NCI-H1694 treated with DMSO at 0.1 percent for 48 hours (cell line): Measurements from ENCODE around the gene HOXC5.

Experiments used
- DNase-seq: peaks from one replicate; lab custom pipeline; 2025; lab: John Stamatoyannopoulos, UW

HOXC5 gene

DNA sequence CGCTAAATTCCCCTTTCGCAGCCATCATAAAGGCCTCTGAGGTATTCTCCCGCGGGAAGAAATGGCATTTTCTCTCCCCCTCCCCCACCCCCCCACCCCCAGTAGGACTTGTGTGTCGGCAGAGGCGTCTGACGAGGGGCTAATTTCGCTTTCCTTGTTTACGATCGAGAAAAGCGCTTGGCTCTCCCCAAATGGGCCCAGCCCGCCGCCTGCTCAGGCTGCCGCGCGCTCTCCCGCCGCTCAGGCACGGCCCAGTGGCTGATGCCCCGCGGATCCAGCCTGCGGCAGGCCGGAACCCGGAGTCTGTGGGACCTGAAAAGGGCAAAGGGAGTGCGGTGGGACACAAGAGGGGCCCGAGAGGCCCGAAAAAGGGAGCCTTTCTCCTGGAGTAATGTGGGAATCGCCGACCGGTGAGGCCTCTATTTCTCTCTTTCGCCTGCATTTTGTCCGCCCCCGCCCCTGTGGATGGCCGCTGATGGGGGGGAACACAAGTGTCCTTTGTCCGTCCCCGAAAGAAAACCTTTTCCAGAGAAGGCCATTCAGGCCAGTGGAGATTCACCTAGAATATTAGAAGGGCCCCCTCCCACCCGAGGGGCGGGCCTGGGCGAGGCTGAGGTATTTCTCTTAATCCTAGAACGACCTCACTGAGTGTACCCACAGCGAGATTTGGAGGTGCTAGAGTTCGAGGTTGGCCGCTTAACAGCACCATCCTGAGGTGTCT lies 13.6 kb upstream of the HOXC5 start:
- peak; percentile 58 for DNase-seq

DNA sequence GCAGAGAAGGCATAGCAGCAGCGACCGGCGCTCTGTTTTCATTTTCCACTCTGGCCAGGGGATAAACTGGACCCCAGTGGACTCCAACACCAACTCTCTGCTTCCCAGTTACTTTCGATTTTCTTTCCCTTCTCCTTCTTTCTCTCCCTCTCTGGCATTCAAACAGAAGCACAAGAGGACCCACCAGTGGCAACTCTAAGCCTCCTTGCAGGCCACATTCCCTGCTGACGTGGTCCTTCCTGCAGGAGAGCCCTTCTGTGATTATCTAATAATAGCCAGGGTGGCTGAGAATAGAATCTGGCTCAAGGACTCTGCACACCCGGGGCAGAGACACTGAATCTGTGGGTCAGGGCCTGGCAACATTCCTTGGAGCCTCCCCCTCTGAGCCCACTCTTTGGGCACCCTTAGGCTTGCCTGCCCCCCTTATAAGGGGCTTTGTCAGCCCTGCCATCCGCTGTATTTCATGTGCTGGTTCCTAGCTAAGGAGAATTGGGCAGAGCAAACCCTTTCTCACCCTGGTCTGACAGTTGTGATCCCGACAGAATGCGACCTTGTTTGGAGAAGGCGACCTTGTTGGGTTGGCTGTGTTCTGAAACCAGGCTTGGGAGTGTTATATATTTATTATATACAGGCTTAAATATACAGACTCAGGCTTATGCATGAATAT lies 12.8 kb upstream of the HOXC5 start:
- DNase-seq = no peak

DNA sequence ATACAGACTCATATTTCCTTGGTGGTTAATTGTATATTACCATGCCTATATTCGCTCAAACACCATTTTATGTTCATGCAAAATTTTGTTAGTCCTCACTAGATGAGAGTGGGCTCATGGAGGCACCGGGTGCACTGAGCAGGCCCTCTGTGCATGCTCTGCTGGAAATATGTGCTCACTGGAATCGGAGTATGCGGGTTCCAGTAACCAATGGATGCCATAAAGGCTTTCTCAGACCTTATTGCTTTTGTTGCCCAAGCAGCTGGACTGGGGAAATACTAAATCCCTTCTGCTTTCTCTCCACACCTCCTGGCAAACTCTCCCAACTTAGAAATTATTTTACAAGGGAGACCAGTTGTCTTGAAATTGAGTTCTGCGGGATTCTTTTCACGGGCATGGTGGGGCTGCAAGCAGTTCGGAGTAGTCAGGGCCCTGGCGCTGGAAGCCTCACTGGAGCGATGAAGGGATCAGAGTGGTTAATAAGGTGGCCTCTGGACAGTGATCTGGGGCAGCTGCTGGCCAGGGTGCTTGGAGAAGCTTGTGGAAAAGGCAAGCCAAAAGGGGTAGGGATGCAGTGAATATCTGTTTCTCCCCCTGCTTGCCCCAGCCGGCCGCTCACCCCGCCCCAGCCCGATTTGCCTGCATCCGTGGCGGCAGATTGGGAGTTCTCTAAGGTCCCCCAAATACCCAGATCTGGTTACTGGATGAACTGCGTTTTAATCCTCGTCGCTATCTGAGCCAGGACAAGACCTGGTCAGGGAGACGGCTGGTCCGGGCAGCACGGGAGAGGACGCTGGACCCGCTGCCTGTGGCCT lies 12.1 kb upstream of the HOXC5 start:
- no peak for DNase-seq

DNA sequence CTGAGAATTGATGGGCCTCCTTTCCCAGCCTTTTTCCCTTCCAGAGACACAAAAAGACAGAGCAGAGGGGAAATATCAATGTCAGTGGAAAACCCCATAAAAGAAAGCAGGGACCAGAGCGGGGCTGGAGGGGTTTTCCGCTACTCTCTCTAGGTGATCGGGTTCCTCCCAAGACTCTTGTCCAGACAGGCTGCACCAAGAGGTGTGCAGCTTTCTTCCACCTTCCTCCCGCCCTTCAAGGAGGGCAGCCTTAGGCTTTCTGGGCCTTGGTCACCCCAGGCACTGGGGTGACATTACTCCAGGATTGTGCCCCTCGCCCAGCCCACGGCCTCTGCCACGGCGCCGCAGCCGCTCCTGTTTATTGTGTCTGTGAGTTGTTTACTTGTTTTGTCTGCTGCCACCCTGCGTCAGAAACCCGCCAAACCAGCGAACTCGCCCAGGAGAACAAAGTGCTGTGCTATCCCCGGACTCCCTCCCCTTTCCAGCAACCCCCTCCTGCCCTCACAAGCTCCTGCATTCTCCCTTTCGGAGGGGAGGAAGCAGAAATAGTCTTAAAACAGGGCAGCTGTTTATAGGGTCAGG lies 11.3 kb upstream of the HOXC5 start:
- DNase-seq = peak; percentile 35

DNA sequence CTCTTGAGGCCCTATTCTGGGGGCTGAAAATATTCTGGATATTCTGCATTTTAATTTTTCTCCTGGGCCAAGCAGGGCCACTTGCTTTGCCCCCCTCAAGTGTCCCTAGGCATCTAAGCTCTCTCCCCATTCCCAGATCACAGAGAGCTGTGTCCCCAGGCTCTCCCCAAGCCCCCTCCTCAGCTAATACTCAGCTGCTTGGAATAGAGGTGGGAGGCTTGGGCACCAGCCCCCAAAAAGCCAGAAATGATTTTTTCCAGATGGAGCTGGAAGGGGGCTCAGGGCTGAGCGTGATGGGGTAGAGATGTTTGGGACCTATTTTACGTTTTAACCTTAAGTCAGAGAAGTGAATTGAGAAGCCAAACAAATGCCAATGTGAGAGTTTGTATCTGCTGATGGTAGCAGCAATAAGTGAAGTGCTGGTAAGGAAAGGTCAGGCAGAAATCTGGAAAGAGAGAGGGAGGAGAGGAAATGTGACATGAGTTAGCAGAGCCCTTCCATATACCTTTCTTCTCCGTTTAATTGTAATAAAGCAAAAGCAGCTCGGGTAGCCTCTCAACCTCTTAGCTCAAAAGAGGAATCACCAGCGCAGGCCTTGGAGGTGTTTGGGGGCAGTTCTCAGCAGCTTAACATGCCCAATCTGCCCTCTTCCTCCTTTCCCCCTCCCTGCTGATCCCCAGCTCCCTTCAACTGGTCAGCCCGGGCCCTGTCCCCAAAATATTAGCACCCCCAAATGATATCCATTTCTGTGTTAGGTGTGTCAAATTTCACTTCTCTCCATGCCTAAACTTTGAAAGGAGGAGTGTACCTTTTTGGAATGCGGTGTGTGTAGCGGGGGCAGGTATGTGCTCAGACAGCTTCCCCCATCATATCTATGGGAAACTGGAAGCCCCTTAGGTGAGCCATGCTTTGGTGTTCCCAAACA lies 9.6 kb upstream of the HOXC5 start:
- no peak for DNase-seq

DNA sequence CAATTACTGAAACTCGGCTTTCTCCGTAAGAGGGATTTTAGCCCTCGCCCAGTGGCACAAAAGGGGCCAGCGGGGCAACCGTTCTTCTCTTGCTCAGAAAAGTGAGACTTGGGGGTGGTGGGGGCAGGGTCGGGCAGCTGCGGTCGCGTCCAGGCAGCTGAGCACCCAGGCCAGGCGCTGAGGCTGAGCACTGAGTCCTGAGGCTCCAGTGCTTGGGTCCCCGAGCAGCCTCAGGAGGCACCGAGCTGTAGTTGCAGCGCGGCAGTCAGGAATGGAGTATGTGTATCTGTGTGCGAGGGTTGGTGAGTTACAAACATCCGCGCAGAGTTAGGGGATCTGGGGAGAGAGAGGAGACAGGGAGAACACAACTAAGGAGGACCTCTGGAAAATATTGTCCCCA lies 8.7 kb upstream of the HOXC5 start:
- no peak for DNase-seq

DNA sequence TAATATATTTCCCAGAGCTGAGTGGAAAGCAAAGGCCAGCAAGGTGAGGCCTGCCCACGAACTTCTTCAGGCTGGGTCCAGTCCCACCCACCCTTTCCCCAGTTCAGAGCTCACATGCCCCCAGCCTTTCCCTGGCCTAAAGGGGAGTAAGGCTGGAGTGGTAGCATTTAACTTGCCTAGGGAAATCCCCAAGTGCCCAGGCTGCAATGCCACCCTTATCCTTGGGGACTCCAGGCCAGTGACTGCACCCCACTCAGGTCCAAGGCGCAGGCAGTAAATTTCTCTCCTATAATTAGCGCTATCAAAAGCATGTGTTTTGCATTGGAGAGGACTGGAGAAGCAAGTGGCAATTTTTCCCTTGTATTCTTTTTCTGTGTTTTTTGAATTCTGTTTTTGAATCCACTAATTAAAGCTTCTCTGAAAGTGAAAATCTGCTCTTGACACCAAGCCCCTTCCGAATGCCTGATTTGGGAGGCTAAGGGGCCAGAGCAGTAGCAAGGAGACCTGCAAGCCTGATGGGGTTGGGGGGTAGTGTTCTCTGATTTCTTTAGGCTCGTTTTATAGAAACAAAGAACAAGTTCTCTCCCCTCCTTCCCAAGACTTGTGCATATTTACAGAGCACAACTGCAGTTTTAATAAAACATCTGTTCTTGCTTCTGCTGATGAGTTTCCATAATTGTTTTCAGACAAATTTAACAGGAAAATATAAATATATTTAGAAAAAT lies 8.1 kb upstream of the HOXC5 start:
- DNase-seq = no peak

DNA sequence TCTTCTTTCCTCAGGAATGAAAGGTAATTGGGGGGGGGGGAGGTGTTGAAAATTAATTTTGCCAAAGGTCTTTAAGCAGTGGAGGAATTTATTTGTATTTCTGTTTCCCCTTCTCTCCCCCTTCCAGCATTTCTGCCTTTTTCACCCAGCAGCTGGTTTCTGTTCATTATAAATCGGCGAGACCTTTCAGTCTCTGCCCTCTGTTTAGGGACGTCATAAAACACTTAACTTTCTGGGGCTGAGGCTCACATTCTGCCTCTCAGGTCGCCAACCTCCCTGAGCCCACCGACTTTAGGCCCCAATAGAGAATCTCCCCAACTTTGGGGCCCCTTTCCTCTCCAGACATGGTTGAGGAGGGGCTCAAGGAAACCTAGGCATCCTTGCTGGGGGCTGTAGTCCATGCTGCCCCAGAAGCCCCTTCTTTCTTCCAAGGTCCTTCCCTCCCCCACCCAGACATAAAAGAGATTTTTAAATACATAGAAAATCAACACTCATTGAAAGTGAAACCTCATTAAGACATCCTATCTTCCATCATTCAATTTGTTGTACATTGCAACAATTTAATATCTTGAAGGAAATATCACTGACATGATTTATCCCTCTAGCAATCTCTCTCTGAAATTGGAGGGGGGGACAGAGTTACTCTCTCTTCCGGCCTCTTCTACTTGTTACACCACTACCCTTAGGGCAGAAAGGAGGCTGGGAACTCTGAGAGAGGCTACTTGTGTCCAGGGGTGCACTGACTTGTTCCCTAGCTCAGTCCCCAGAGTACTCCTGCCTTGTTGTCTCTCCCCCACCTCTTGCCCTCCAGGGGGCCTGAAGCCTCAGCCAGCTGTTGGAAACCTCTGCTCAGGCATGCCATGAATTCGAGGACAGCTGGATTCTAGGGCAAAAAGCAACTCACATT lies 7.1 kb upstream of the HOXC5 start:
- no peak for DNase-seq

DNA sequence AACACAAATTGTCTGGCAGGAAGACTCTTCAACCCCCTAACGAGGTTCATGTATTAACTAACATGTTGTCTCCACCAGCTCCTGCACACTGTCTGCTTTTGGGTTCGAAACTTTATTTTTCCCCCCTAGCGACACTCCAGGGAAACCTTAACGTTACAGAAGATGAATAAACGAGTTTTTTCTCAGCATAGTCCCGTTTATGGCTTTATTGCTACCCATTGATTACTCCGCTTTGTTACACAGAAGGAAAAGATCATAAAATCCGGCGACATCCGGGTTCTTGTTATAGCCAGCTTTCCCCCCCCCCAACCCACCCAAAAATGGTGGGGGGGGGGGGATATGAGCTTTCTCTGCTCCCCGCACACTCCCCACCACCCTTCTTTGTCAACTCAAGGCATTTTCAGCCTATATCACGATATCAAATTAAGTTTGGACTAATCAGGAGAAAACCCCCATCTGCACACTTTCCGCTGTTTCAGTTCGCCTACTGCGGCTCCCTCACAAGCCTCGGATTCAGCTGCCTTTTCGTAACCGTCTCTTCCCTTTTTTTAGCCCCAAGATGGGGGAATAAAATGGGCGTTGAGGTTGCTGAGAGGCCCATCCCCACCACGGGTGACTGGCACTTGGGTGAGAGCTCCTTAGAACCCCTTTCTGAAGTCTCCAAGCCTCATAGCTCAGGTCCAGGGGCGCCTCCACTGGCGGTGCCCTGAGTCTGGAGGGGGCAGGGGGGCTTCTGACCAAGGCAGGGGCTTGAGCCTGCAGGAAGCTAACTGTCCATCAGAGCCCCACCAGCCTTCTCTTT lies 6.0 kb upstream of the HOXC5 start:
- no peak for DNase-seq

DNA sequence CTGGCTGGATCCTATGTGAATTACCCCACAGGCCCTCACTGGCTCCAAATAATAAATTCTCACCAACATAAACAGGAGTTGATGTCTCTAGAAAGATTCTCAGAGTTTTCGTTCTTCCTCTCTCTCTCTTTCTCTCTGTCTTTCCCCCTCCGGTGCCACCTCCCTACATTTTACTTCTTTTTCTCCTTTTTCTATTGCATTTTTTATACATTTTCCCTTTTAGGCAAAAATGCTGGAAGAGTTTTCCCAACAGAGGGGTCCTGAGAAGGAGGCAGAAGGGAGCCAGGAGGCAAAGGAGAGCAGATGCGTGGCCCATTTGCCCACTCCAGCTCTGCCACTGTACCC lies 5.4 kb upstream of the HOXC5 start:
- DNase-seq = no peak

DNA sequence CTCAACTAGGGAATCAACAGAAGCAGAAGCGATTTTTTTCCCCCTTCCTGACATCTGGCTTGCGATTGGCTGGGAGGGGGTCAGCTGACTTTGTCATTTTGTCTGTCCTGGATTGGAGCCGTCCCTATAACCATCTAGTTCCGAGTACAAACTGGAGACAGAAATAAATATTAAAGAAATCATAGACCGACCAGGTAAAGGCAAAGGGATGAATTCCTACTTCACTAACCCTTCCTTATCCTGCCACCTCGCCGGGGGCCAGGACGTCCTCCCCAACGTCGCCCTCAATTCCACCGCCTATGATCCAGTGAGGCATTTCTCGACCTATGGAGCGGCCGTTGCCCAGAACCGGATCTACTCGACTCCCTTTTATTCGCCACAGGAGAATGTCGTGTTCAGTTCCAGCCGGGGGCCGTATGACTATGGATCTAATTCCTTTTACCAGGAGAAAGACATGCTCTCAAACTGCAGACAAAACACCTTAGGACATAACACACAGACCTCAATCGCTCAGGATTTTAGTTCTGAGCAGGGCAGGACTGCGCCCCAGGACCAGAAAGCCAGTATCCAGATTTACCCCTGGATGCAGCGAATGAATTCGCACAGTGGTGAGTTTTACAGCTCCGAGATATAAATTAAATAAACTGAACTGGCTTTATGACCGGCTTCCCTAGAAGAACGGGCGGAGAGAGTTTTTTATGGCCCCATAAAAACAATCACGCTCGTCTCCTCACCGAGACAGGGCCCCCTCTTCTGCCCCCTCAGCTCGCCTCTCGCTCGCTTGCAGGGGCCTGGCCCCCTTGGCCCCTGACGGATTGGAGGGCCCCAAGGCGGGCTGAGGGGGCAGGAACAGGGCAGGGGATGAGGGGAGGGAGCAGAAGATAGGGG lies 4.3 kb upstream of the HOXC5 start, which contains the start of gene HOXC6:
TSS of gene HOXC6 (plus strand) at position 127 of the 888 bp plus-strand sequence. CDS start at position 209, 82 bp downstream.
- DNase-seq = no peak

DNA sequence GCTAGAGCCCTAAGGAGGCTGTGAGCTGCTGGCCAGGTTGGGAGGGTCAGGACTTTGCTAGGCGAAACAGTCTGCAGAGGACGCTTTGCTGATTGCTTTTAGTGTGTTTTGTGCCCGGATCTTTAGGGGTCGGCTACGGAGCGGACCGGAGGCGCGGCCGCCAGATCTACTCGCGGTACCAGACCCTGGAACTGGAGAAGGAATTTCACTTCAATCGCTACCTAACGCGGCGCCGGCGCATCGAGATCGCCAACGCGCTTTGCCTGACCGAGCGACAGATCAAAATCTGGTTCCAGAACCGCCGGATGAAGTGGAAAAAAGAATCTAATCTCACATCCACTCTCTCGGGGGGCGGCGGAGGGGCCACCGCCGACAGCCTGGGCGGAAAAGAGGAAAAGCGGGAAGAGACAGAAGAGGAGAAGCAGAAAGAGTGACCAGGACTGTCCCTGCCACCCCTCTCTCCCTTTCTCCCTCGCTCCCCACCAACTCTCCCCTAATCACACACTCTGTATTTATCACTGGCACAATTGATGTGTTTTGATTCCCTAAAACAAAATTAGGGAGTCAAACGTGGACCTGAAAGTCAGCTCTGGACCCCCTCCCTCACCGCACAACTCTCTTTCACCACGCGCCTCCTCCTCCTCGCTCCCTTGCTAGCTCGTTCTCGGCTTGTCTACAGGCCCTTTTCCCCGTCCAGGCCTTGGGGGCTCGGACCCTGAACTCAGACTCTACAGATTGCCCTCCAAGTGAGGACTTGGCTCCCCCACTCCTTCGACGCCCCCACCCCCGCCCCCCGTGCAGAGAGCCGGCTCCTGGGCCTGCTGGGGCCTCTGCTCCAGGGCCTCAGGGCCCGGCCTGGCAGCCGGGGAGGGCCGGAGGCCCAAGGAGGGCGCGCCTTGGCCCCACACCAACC lies 3.1 kb upstream of the HOXC5 start:
- DNase-seq = no peak

DNA sequence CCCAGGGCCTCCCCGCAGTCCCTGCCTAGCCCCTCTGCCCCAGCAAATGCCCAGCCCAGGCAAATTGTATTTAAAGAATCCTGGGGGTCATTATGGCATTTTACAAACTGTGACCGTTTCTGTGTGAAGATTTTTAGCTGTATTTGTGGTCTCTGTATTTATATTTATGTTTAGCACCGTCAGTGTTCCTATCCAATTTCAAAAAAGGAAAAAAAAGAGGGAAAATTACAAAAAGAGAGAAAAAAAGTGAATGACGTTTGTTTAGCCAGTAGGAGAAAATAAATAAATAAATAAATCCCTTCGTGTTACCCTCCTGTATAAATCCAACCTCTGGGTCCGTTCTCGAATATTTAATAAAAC lies 2.4 kb upstream of the HOXC5 start:
- DNase-seq = no peak

DNA sequence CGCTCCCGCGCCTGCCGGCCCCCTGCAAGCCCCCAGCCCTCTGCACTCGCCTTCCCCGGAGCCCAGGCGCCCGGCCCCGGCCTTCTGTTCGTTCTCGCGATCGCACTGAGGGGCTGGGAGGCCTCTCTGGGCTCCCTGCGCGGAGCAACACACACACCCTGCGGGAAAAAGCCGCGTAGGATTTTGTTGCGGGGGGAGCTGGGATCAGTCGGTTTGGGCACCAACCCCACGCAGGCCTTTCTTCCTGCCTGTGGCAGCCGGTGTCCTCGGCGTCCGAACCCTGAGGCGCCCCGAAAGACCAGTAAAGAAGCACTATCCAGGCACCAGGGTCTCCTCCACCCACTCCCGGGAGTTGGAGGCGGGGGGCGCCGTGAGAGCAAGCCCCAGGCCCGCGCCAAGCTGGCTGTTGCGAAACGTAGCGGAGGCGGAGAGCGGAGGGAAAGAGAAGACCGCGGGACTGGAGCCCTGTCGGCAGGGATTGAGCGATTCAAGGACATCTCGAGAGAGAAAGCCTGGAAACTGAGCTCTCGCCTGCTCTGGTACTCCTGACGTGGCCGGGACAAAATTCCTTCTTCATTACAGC lies 1.9 kb upstream of the HOXC5 start:
- no peak for DNase-seq

DNA sequence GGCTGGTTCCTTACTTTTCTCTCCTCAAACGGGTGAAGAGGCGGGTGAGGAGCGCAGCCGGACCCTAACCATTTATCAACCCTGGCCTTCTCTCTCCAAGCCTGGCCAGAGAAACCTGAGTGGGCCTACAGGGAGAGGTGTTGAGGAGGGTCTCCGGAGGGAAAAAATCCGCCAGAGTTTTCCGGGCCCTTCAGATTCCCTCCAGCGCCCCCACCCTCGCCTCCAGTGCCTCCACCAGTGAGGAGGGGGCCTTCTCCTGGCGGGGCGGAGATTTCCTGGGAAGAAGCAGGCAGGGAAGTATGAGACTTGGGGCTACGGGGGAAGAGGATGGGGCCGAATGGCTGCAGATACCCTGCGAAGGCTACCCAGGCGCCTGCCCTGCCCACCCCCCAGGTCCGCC lies 1.4 kb upstream of the HOXC5 start:
- no peak for DNase-seq

DNA sequence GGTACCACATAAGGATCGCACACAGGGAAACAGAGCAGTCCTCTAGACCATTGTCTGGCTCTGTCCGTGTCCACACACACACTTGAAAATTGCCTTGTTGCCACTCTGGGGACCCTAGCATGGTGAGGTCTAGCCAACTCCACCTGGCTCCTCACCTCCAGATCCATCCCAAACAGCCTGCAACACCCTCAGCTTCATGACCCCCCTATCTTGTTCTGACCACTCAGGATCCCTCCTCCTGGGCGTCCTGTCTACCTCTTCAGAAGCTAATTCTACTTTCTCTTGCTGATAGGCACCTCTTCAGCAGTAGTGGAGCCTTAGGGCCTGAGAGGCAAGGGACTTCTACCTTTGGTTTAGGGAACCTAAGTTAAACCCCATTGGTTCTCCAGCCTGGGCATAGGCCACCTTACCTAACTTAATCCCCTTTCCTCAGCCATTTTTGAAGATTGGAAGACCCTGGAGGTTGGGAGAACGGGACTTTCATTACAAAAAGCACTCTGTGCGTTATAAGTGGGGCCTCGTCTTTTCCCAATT lies 697 bp upstream of the HOXC5 start:
- no peak for DNase-seq
